Colonic mucosa (tissue), 4 donors: ENCODE measurements around the gene TAS2R4. TPM values are rescaled to one million over a fixed set of nuclear protein-coding genes. Genes with fewer than 3 reads are reported as not detected.
A peak's percentile ranks its signal among the peaks of the same experiment; 100 is the strongest.
"Not testable (repeated sequence)": the region's sequence is repeated elsewhere in the genome, so short reads cannot be mapped to it uniquely, and the experiment has no call there.

Source experiments
- DNase-seq: peaks from one replicate; pipeline ENCODE4 v3.0.0-alpha.2; 2020
- H3K27ac ChIP-seq: fragments of 200-600 bp; one replicate; pipeline ENCODE4 v1.8.0; 2021
- H3K27me3 ChIP-seq: fragments of 200-600 bp; one replicate; pipeline ENCODE4 v1.8.0; 2021
- H3K36me3 ChIP-seq: fragments of 200-600 bp; one replicate; pipeline ENCODE4 v1.8.0; 2021
- H3K4me1 ChIP-seq: fragments of 200-600 bp; one replicate; pipeline ENCODE4 v1.8.0; 2021; ENCODE audit warnings: mild to moderate bottlenecking
- H3K4me3 ChIP-seq: fragments of 200-600 bp; one replicate; pipeline ENCODE4 v1.8.0; 2021
- H3K9ac ChIP-seq, 2 donors: one replicate each; pipeline ENCODE4 v1.7.0; 2013; ENCODE audit warnings: control low read depth in 2 of 2, low read depth in 2 of 2, low read length in 2 of 2
- H3K9me3 ChIP-seq: fragments of 200-600 bp; one replicate; pipeline ENCODE4 v1.8.0; 2021
- CTCF ChIP-seq: fragments of 200-600 bp; IDR thresholded peaks from one replicate; pipeline ENCODE4 v1.8.0; 2022; ENCODE audit warnings: antibody characterized with exemption, mild to moderate bottlenecking
- intact Hi-C: fragments of 100-400 bp; cut with DNase I; formaldehyde crosslinking; loops from one replicate; pipeline ENCODE4 v1.14.1; 2022
- total RNA-seq, 2 donors: library from RNA; stranded (reverse); fragmentation: NEBNext Ultra II Directional in 1 of 2; extraction: Animal tissue kit (Norgen Biotek cat#: 25700) in 1 of 2; gene quantifications; one replicate each; pipeline ENCODE4 v1.2.1, GENCODE V29; 2021
- donor health status: healthy.
- donor health status: DM: no; HTN: no; CAD: no.
- donor health status: DM: no; HTN: no; CAD: no.

The TAS2R4 gene
- total RNA-seq, 2 donors from 2014 or later, result 0.62 to 0.66 TPM

GRCh38 chr7:141752634-141753033, 23.8 kb upstream of the TAS2R4 start:
- Histone ChIP-seq H3K9ac (no peak overlapping the region), H3K4me3 (no peak overlapping the region), H3K9me3 (peaks cover 7% of the 10 kb centered on the region), H3K4me1 (no peaks in the 10 kb centered on the region), H3K36me3 (peaks cover 24% of the 10 kb centered on the region), H3K27ac (no peak overlapping the region), H3K27me3 (no peaks in the 10 kb centered on the region)
- DNase-seq, result no peak
- intact Hi-C loops, result no loop called here
- no peak for TF ChIP-seq CTCF

- H3K9me3 ChIP-seq, result peaks cover 7% of the 10 kb centered on the region
- no peak overlapping the region for H3K9ac ChIP-seq
- intact Hi-C loops, result no loop called here
- no peak for DNase-seq
- H3K27ac ChIP-seq, result no peak overlapping the region
- no peak for TF ChIP-seq CTCF
- H3K4me1 ChIP-seq, result no peaks in the 10 kb centered on the region
- H3K4me3 ChIP-seq, result no peak overlapping the region
- H3K27me3 ChIP-seq, result no peaks in the 10 kb centered on the region
- H3K36me3 ChIP-seq, result peaks cover 17% of the 10 kb centered on the region
These were observed 21.5 kb upstream of the TAS2R4 start for GRCh38 chr7:141754939-141755338.

GRCh38 chr7:141763797-141764196, 12.7 kb upstream of the TAS2R4 start, which contains the start of gene TAS2R3:
Gene TAS2R3 (plus strand): TSS chr7:141764097. CDS start chr7:141764159, 62 bp downstream.
- H3K36me3 ChIP-seq, result no peaks in the 10 kb centered on the region
- no peak within 1 kb of the TSS for H3K4me3 ChIP-seq
- intact Hi-C loops, result no loop called here

GRCh38 chr7:141770083-141770583, 6.3 kb upstream of the TAS2R4 start:
- H3K4me3 ChIP-seq, DNase-seq, H3K36me3 ChIP-seq, intact Hi-C loops, H3K27ac ChIP-seq, H3K4me1 ChIP-seq, H3K9ac ChIP-seq, H3K9me3 ChIP-seq, H3K27me3 ChIP-seq: not testable (repeated sequence)

More at GRCh38 chr7:141763797-141764196, 12.7 kb upstream of the TAS2R4 start, which contains the start of gene TAS2R3:
- Histone ChIP-seq H3K9me3 (no peaks in the 10 kb centered on the region), H3K27ac (no peak within 1 kb of the TSS), H3K4me1 (no peaks in the 10 kb centered on the region), H3K9ac (no peak within 1 kb of the TSS), H3K27me3 (no peaks in the 10 kb centered on the region)
- no peak for TF ChIP-seq CTCF
- no peak for DNase-seq

GRCh38 chr7:141785706-141786552, 9.5 kb downstream of the TAS2R4 start:
- Histone ChIP-seq H3K4me3 (no peak overlapping the region), H3K27me3 (no peaks in the 10 kb centered on the region), H3K9me3 (no peaks in the 10 kb centered on the region), H3K36me3 (no peaks in the 10 kb centered on the region), H3K4me1 (no peaks in the 10 kb centered on the region), H3K27ac (no peak overlapping the region), H3K9ac (no peak overlapping the region)
- DNase-seq, result no peak
- intact Hi-C loops, result no loop called here
- TF ChIP-seq CTCF, result peak; percentile 56

GRCh38 chr7:141788296-141788695, 11.8 kb downstream of the TAS2R4 start:
- TF ChIP-seq CTCF, result no peak
- intact Hi-C loops, result no loop called here

More at GRCh38 chr7:141788296-141788695, 11.8 kb downstream of the TAS2R4 start:
- Histone ChIP-seq H3K4me1 (no peaks in the 10 kb centered on the region), H3K27ac (no peak overlapping the region), H3K9ac (no peak overlapping the region), H3K27me3 (no peaks in the 10 kb centered on the region), H3K9me3 (no peaks in the 10 kb centered on the region), H3K36me3 (no peaks in the 10 kb centered on the region), H3K4me3 (no peak overlapping the region)
- DNase-seq, result no peak
